Tibial nerve (tissue), 4 donors: ENCODE measurements around the gene NLN. TPM values are rescaled to one million over a fixed set of nuclear protein-coding genes. Genes with fewer than 3 reads are reported as not detected.

Experiments used
- DNase-seq, 2 donors: peaks; one replicate each; pipeline ENCODE4 v3.0.0-alpha.2; 2019; ENCODE audit warnings: low spot score in 2 of 2
- H3K27ac ChIP-seq, 4 donors: fragments of 200-600 bp; sonication (generic) in 3 of 4; one replicate each; pipeline ENCODE4 v1.5.1; 2017 to 2019; ENCODE audit warnings: mild to moderate bottlenecking in 1 of 4
- H3K27me3 ChIP-seq, 2 donors: fragments of 200-600 bp; sonication (generic) in 1 of 2; one replicate each; pipeline versions ENCODE4 v1.5.1 to v1.6.0; 2017 to 2019
- H3K36me3 ChIP-seq, 3 donors: fragments of 200-600 bp; sonication (generic); one replicate each; pipeline ENCODE4 v1.5.1; 2018 to 2019
- H3K4me1 ChIP-seq, 4 donors: fragments of 200-600 bp; sonication (generic) in 3 of 4; one replicate each; pipeline ENCODE4 v1.5.1; 2017 to 2019
- H3K4me3 ChIP-seq, 4 donors: fragments of 200-600 bp; sonication (generic) in 3 of 4; one replicate each; pipeline ENCODE4 v1.5.1; 2017 to 2019; ENCODE audit warnings: mild to moderate bottlenecking in 1 of 4, moderate library complexity in 1 of 4
- H3K9me3 ChIP-seq, 4 donors: fragments of 200-600 bp; sonication (generic) in 3 of 4; one replicate each; pipeline ENCODE4 v1.5.1; 2017 to 2019
- CTCF ChIP-seq, 5 experiments: fragments of 200-600 bp in 3 of 5; fragments of 450-650 bp in 2 of 5; sonication (generic) in 3 of 5; IDR thresholded peaks; one replicate each; pipeline ENCODE4 v1.5.1; 2016 to 2019; ENCODE audit warnings: antibody characterized with exemption in 5 of 5, mild to moderate bottlenecking in 3 of 5, moderate library complexity in 2 of 5
- EP300 ChIP-seq, 2 donors: sonication (generic); formaldehyde crosslinking; IDR thresholded peaks; one replicate each; pipeline ENCODE4 v1.6.1; 2017; ENCODE audit warnings: antibody characterized with exemption in 2 of 2, mild to moderate bottlenecking in 1 of 2
- POLR2A ChIP-seq, 2 donors: fragments of 450-650 bp; IDR thresholded peaks; one replicate each; pipeline ENCODE4 v1.6.1; 2017; ENCODE audit warnings: antibody characterized with exemption in 2 of 2, mild to moderate bottlenecking in 2 of 2, moderate library complexity in 2 of 2
- WGBS, 2 donors: methylation state at CpG; one replicate each; pipeline ENCODE4 v1.1.5; 2018; 5-methylcytosine and 5-hydroxymethylcytosine counted together
- total RNA-seq, 4 donors: library from RNA; depleted of rRNA; stranded (reverse); fragments of >200 nt; gene quantifications; one replicate each; pipeline ENCODE4 v1.1.0, GENCODE V29; 2016

Gene NLN
- total RNA-seq, 4 donors from 2014 or later, result 10.9 to 28.6 (median 19.2) TPM

GRCh38 chr5:65821966-65822365 is 100.0 kb downstream of the NLN start:
- no peak for TF ChIP-seq POLR2A (IDR thresholded peaks at IDR 0.05)
- no peak for TF ChIP-seq EP300 (IDR thresholded peaks at IDR 0.05)
- TF ChIP-seq CTCF (IDR thresholded peaks at IDR 0.05), result no peak
- Histone ChIP-seq H3K4me1 (no peaks in the 10 kb centered on the region), H3K36me3 (no peaks in the 10 kb centered on the region), H3K4me3 (no peak overlapping the region), H3K27me3 (no peaks in the 10 kb centered on the region), H3K27ac (no peak overlapping the region), H3K9me3 (no peaks in the 10 kb centered on the region)
- WGBS, 2 donors, result 68 to 74% methylated on average over 4 of the region's 4 CpGs
- DNase-seq, result no peak

- H3K4me1 ChIP-seq, result peaks cover 0 to 2% (median 0%) of the 10 kb centered on the region in 4 donors
- no peaks in the 10 kb centered on the region for H3K9me3 ChIP-seq
- TF ChIP-seq CTCF (IDR thresholded peaks at IDR 0.05) (no peak), EP300 (IDR thresholded peaks at IDR 0.05) (no peak), POLR2A (IDR thresholded peaks at IDR 0.05) (no peak)
- no peak overlapping the region for H3K27ac ChIP-seq
- H3K36me3 ChIP-seq, result no peaks in the 10 kb centered on the region
- no peak overlapping the region for H3K4me3 ChIP-seq
- 83 to 93% methylated on average over 6 of the region's 6 CpGs for WGBS, 2 donors
- no peaks in the 10 kb centered on the region for H3K27me3 ChIP-seq
- DNase-seq, result no peak
Measured at GRCh38 chr5:65822710-65823109, 100.7 kb downstream of the NLN start.

GRCh38 chr5:65823204-65823603 is 101.2 kb downstream of the NLN start:
- Histone ChIP-seq H3K27me3 (no peaks in the 10 kb centered on the region), H3K36me3 (no peaks in the 10 kb centered on the region), H3K4me1 (peaks cover 0 to 7% (median 0%) of the 10 kb centered on the region in 4 donors), H3K9me3 (no peaks in the 10 kb centered on the region), H3K4me3 (no peak overlapping the region), H3K27ac (no peak overlapping the region)
- DNase-seq, result no peak
- TF ChIP-seq POLR2A (IDR thresholded peaks at IDR 0.05) (no peak), EP300 (IDR thresholded peaks at IDR 0.05) (no peak), CTCF (IDR thresholded peaks at IDR 0.05) (no peak)
- 97 to 98% methylated on average over 2 of the region's 2 CpGs for WGBS, 2 donors

- Histone ChIP-seq H3K27me3 (no peaks in the 10 kb centered on the region), H3K9me3 (no peaks in the 10 kb centered on the region), H3K4me3 (no peak overlapping the region), H3K4me1 (peaks cover 0 to 12% (median under 1%) of the 10 kb centered on the region in 4 donors), H3K36me3 (no peaks in the 10 kb centered on the region), H3K27ac (no peak overlapping the region)
- TF ChIP-seq EP300 (IDR thresholded peaks at IDR 0.05) (no peak), CTCF (IDR thresholded peaks at IDR 0.05) (no peak), POLR2A (IDR thresholded peaks at IDR 0.05) (no peak)
- 82 to 89% methylated on average over 4 of the region's 4 CpGs for WGBS, 2 donors
- DNase-seq, result no peak
Measured at GRCh38 chr5:65823845-65824445, 101.9 kb downstream of the NLN start.

- no peaks in the 10 kb centered on the region for H3K27me3 ChIP-seq
- no peaks in the 10 kb centered on the region for H3K36me3 ChIP-seq
- no peak for DNase-seq
- H3K9me3 ChIP-seq, result no peaks in the 10 kb centered on the region
- 82 to 87% methylated on average over 5 of the region's 5 CpGs for WGBS, 2 donors
- TF ChIP-seq POLR2A (IDR thresholded peaks at IDR 0.05), result no peak
- TF ChIP-seq CTCF (IDR thresholded peaks at IDR 0.05), result no peak
- TF ChIP-seq EP300 (IDR thresholded peaks at IDR 0.05), result no peak
- no peak overlapping the region for H3K27ac ChIP-seq
- H3K4me1 ChIP-seq, result peaks cover 0 to 26% (median 4%) of the 10 kb centered on the region in 4 donors
- no peak overlapping the region for H3K4me3 ChIP-seq
Measured at GRCh38 chr5:65825408-65826328, 103.7 kb downstream of the NLN start.
